ENCODE data around the gene COL18A1. TPM values are rescaled to one million over a fixed set of nuclear protein-coding genes. Genes with fewer than 3 reads are reported as not detected.
A peak's percentile ranks its signal among the peaks of the same experiment; 100 is the strongest.

Gene COL18A1
- total and polyA plus RNA-seq, 9 of the 15 experiments (the other 6 are each of a cell fraction or from before 2014, with no cell fraction given) = 0.14 to 16.4 (median 2.0) TPM

GRCh38 chr21:45357436-45358260 is 47.3 kb upstream of the COL18A1 start:
- Histone ChIP-seq H3K36me3 (ENCODE audit: control insufficient read depth, insufficient read depth, low read length) (no peaks in the 10 kb centered on the region), H4K20me1 (replicated peaks; ENCODE audit: control insufficient read depth, insufficient read depth, low read length) (peaks cover 8% of the 10 kb centered on the region; the same call in 1 of the 2 replicates), H3K79me2 (ENCODE audit: control insufficient read depth, insufficient read depth, low read length) (no peaks in the 10 kb centered on the region), H3K4me1 (replicated peaks in 1 of 2; ENCODE audit: control insufficient read depth in 2 of 2, insufficient read depth in 2 of 2, low read length in 2 of 2) (peaks cover 34 to 69% of the 10 kb centered on the region in 2 experiments; a peak in 4 of 5 replicates), H3K4me3 (no peak overlapping the region), H3K27me3 (ENCODE audit: control insufficient read depth in 2 of 2, insufficient read depth in 2 of 2, low read length in 2 of 2) (peaks cover 11 to 37% of the 10 kb centered on the region in 2 experiments), H3K4me2 (ENCODE audit: insufficient read depth, low read length) (no peak overlapping the region), H2AFZ (ENCODE audit: low read depth, low read length) (no peak overlapping the region), H3K9ac (ENCODE audit: insufficient read depth in 1 of 2, low read depth in 2 of 2, low read length in 2 of 2) (no peak overlapping the region; a peak in 1 of 4 replicates), H3K9me3 (replicated peaks; ENCODE audit: control insufficient read depth, insufficient read depth, low read depth, low read length) (no peaks in the 10 kb centered on the region), H3K27ac (ENCODE audit: extremely low read depth, low read depth, low read length) (no peak overlapping the region), H3K9me1 (ENCODE audit: control insufficient read depth, insufficient read depth, low read length) (no peaks in the 10 kb centered on the region)
- WGBS (ENCODE audit: insufficient coverage, low coverage, missing lambda C conversion rate) = 48% methylated on average over 36 of the region's 41 CpGs
- CTCF ChIA-PET (ENCODE audit: low intra/inter-chr PET ratio) = no interaction called here
- in situ Hi-C loops (cut with MboI) (no loop called here), intact Hi-C loops (cut with micrococcal nuclease) (loop anchor here (5.0 kb wide), 1 partner anchor 60 kb away; no protein-coding TSS in a partner anchor)
- TF ChIP-seq SNIP1 (IDR thresholded peaks at IDR 0.05; ENCODE audit: low read depth) (no peak), L3MBTL2 (IDR thresholded peaks at IDR 0.05) (0 out of 2 replicates have a peak, but pooled peaks have one; percentile 37), SMC3 (conservative IDR thresholded peaks at IDR 0.05; ENCODE audit: insufficient read depth, low read depth, low read length) (0 out of 2 replicates have a peak, but pooled peaks have one; percentile 6), POLR3A (IDR thresholded peaks at IDR 0.05; ENCODE audit: borderline replicate concordance, extremely low read depth, insufficient read depth, insufficient read length) (no peak)
- TF ChIP-seq, protein P1, sequence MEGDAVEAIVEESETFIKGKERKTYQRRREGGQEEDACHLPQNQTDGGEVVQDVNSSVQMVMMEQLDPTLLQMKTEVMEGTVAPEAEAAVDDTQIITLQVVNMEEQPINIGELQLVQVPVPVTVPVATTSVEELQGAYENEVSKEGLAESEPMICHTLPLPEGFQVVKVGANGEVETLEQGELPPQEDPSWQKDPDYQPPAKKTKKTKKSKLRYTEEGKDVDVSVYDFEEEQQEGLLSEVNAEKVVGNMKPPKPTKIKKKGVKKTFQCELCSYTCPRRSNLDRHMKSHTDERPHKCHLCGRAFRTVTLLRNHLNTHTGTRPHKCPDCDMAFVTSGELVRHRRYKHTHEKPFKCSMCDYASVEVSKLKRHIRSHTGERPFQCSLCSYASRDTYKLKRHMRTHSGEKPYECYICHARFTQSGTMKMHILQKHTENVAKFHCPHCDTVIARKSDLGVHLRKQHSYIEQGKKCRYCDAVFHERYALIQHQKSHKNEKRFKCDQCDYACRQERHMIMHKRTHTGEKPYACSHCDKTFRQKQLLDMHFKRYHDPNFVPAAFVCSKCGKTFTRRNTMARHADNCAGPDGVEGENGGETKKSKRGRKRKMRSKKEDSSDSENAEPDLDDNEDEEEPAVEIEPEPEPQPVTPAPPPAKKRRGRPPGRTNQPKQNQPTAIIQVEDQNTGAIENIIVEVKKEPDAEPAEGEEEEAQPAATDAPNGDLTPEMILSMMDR (IDR thresholded peaks at IDR 0.05 in 2 of 3, conservative IDR thresholded peaks at IDR 0.05 in 1 of 3; ENCODE audit: insufficient read depth in 2 of 3, low read depth in 1 of 3, low read length in 3 of 3) = peak; percentile 32 to 55 (median 40); a peak in 5 of 6 replicates
- TF ChIP-seq, protein P2, sequence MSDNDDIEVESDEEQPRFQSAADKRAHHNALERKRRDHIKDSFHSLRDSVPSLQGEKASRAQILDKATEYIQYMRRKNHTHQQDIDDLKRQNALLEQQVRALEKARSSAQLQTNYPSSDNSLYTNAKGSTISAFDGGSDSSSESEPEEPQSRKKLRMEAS (CRISPR knock-in tag; IDR thresholded peaks at IDR 0.05) = 0 out of 2 replicates have a peak, but pooled peaks have one; percentile 28
- POLR2A ChIA-PET = interaction anchor here (0.8 to 1.7 kb wide), 3 partner anchors 11 to 118 kb away, joined by 3 to 4 read pairs (median 3); no protein-coding TSS in a partner anchor
- FAIRE-seq = no peak
- BruUV-seq (replicated peaks) = no TSS peak
- no peak for DNase-seq (ENCODE audit: extremely low read depth in 1 of 4, low spot score in 3 of 4)
- ATAC-seq = no peak
